ENCODE results near the gene MYZAP. TPM values are rescaled to one million over a fixed set of nuclear protein-coding genes. Genes with fewer than 3 reads are reported as not detected.
A peak's percentile ranks its signal among the peaks of the same experiment; 100 is the strongest.

MYZAP gene
- total and polyA plus RNA-seq, 3 donors from 2014 or later: 3.3 to 6.8 (median 5.6) TPM

GRCh38 chr15:57683481-57683880, 91.8 kb downstream of the MYZAP start:
- intact Hi-C loops (cut with DNase I; ENCODE audit: low total_unique reads): no loop called here
- no peaks in the 10 kb centered on the region for H3K27me3 ChIP-seq
- DNase-seq: no peak
- peaks cover 3% of the 10 kb centered on the region for H3K4me1 ChIP-seq
- 91 to 92% methylated on average over 1 of the region's 1 CpG for WGBS, 2 donors
- H3K9me3 ChIP-seq: no peaks in the 10 kb centered on the region
- TF ChIP-seq POLR2A (IDR thresholded peaks at IDR 0.05): no peak
- TF ChIP-seq CTCF (IDR thresholded peaks at IDR 0.05): no peak
- H3K4me3 ChIP-seq: no peak overlapping the region
- H3K27ac ChIP-seq: no peak overlapping the region
- no peaks in the 10 kb centered on the region for H3K36me3 ChIP-seq (ENCODE audit: low read depth, missing control alignments)

- no peaks in the 10 kb centered on the region for H3K9me3 ChIP-seq
- TF ChIP-seq CTCF (IDR thresholded peaks at IDR 0.05) (no peak), POLR2A (IDR thresholded peaks at IDR 0.05) (no peak)
- H3K4me3 ChIP-seq: no peak overlapping the region
- H3K27me3 ChIP-seq: no peaks in the 10 kb centered on the region
- H3K36me3 ChIP-seq (ENCODE audit: low read depth, missing control alignments): no peaks in the 10 kb centered on the region
- WGBS, 2 donors: 70 to 83% methylated on average over 8 of the region's 8 CpGs
- intact Hi-C loops (cut with DNase I; ENCODE audit: low total_unique reads): no loop called here
- peaks cover 3% of the 10 kb centered on the region for H3K4me1 ChIP-seq
- H3K27ac ChIP-seq: no peak overlapping the region
- no peak for DNase-seq
Observed at GRCh38 chr15:57684491-57685151, 92.9 kb downstream of the MYZAP start.

GRCh38 chr15:57685306-57686095, 93.8 kb downstream of the MYZAP start:
- Histone ChIP-seq H3K27me3 (no peaks in the 10 kb centered on the region), H3K9me3 (no peaks in the 10 kb centered on the region), H3K4me1 (peaks cover 3% of the 10 kb centered on the region), H3K4me3 (no peak overlapping the region), H3K36me3 (ENCODE audit: low read depth, missing control alignments) (no peaks in the 10 kb centered on the region), H3K27ac (peak overlapping the region in 1 of 2 donors; percentile 30)
- 56 to 63% methylated on average over 6 to 7 of the region's 7 CpGs for WGBS, 2 donors
- no peak for DNase-seq
- no peak for TF ChIP-seq CTCF (IDR thresholded peaks at IDR 0.05)
- no peak for TF ChIP-seq POLR2A (IDR thresholded peaks at IDR 0.05)
- intact Hi-C loops (cut with DNase I; ENCODE audit: low total_unique reads): no loop called here

GRCh38 chr15:57686657-57687056, 95.0 kb downstream of the MYZAP start:
- Histone ChIP-seq H3K9me3 (no peaks in the 10 kb centered on the region), H3K36me3 (ENCODE audit: low read depth, missing control alignments) (no peaks in the 10 kb centered on the region), H3K4me3 (no peak overlapping the region), H3K27ac (peak overlapping the region in 1 of 2 donors; percentile 11), H3K4me1 (peaks cover 7% of the 10 kb centered on the region), H3K27me3 (no peaks in the 10 kb centered on the region)
- WGBS, 2 donors: 71 to 72% methylated on average over 4 of the region's 4 CpGs
- intact Hi-C loops (cut with DNase I; ENCODE audit: low total_unique reads): no loop called here
- TF ChIP-seq POLR2A (IDR thresholded peaks at IDR 0.05) (no peak), CTCF (IDR thresholded peaks at IDR 0.05) (no peak)
- no peak for DNase-seq
